ENCODE measurements around the gene SUV39H1.

- no peak for TF ChIP-seq GTF2F1 (IDR thresholded peaks at IDR 0.05; ENCODE audit: low read depth, low read length)
- TF ChIP-seq FOXJ3 (CRISPR knock-in tag; IDR thresholded peaks at IDR 0.05) = no peak
- TF ChIP-seq EP300 (IDR thresholded peaks at IDR 0.05; ENCODE audit: low read length) = no peak
- no peak for TF ChIP-seq TRIM28 (IDR thresholded peaks at IDR 0.05)
- TF ChIP-seq USF2 (CRISPR knock-in tag; IDR thresholded peaks at IDR 0.05) = no peak
- TF ChIP-seq, protein P1, sequence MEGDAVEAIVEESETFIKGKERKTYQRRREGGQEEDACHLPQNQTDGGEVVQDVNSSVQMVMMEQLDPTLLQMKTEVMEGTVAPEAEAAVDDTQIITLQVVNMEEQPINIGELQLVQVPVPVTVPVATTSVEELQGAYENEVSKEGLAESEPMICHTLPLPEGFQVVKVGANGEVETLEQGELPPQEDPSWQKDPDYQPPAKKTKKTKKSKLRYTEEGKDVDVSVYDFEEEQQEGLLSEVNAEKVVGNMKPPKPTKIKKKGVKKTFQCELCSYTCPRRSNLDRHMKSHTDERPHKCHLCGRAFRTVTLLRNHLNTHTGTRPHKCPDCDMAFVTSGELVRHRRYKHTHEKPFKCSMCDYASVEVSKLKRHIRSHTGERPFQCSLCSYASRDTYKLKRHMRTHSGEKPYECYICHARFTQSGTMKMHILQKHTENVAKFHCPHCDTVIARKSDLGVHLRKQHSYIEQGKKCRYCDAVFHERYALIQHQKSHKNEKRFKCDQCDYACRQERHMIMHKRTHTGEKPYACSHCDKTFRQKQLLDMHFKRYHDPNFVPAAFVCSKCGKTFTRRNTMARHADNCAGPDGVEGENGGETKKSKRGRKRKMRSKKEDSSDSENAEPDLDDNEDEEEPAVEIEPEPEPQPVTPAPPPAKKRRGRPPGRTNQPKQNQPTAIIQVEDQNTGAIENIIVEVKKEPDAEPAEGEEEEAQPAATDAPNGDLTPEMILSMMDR (IDR thresholded peaks at IDR 0.05 in 2 of 3, conservative IDR thresholded peaks at IDR 0.05 in 1 of 3; ENCODE audit: insufficient read depth in 2 of 3, low read depth in 1 of 3, low read length in 3 of 3) = no peak
- TF ChIP-seq SMAD1 (IDR thresholded peaks at IDR 0.05; ENCODE audit: low read depth, low read length, partially characterized antibody) = no peak
- no peak for TF ChIP-seq CTBP1 (IDR thresholded peaks at IDR 0.05; ENCODE audit: borderline replicate concordance)
- TF ChIP-seq HDAC1 (IDR thresholded peaks at IDR 0.05) = no peak
- TF ChIP-seq ZNF239 (CRISPR knock-in tag; IDR thresholded peaks at IDR 0.05) = no peak
- TF ChIP-seq, protein P2, sequence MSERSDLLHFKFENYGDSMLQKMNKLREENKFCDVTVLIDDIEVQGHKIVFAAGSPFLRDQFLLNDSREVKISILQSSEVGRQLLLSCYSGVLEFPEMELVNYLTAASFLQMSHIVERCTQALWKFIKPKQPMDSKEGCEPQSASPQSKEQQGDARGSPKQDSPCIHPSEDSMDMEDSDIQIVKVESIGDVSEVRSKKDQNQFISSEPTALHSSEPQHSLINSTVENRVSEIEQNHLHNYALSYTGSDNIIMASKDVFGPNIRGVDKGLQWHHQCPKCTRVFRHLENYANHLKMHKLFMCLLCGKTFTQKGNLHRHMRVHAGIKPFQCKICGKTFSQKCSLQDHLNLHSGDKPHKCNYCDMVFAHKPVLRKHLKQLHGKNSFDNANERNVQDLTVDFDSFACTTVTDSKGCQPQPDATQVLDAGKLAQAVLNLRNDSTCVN (CRISPR knock-in tag; IDR thresholded peaks at IDR 0.05) = no peak
- TF ChIP-seq, protein P3, sequence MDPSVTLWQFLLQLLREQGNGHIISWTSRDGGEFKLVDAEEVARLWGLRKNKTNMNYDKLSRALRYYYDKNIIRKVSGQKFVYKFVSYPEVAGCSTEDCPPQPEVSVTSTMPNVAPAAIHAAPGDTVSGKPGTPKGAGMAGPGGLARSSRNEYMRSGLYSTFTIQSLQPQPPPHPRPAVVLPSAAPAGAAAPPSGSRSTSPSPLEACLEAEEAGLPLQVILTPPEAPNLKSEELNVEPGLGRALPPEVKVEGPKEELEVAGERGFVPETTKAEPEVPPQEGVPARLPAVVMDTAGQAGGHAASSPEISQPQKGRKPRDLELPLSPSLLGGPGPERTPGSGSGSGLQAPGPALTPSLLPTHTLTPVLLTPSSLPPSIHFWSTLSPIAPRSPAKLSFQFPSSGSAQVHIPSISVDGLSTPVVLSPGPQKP (CRISPR knock-in tag; IDR thresholded peaks at IDR 0.05) = no peak
- TF ChIP-seq KDM5B (IDR thresholded peaks at IDR 0.05; ENCODE audit: insufficient replicate concordance, low read depth, low read length) = no peak
- no peak for TF ChIP-seq POLR2A (conservative IDR thresholded peaks at IDR 0.05)
These were observed 6.7 kb downstream of the SUV39H1 start for GRCh38 chrX:48703228-48703627.

All from K562 (cell line).